HG03521 (cell line): ENCODE measurements around the gene ZHX3.

Experiments used
- ATAC-seq: cut with Tn5 transposase; IDR thresholded peaks from one replicate; pipeline ENCODE4 v1.9.1; 2021; ENCODE audit warnings: mild to moderate bottlenecking, moderate library complexity; ENCODE audit not compliant: unreplicated experiment

ZHX3 gene

GRCh38 chr20:41355598-41356203, 38.2 kb upstream of the ZHX3 start:
- no peak for ATAC-seq

GRCh38 chr20:41355192-41355591, 37.7 kb upstream of the ZHX3 start:
- no peak for ATAC-seq

- ATAC-seq = no peak
Measured at GRCh38 chr20:41353530-41353929, 36.0 kb upstream of the ZHX3 start.

- ATAC-seq = no peak
Measured at GRCh38 chr20:41352666-41353065, 35.1 kb upstream of the ZHX3 start.

GRCh38 chr20:41352106-41352505, 34.6 kb upstream of the ZHX3 start:
- no peak for ATAC-seq

GRCh38 chr20:41350408-41350962, 33.0 kb upstream of the ZHX3 start:
- ATAC-seq = no peak

GRCh38 chr20:41349943-41350342, 32.4 kb upstream of the ZHX3 start:
- no peak for ATAC-seq

- ATAC-seq = no peak
Measured at GRCh38 chr20:41349266-41349665, 31.7 kb upstream of the ZHX3 start.

- ATAC-seq = no peak
Measured at GRCh38 chr20:41348430-41349172, 31.1 kb upstream of the ZHX3 start.

- ATAC-seq = no peak
Measured at GRCh38 chr20:41347523-41348429, 30.2 kb upstream of the ZHX3 start.

- no peak for ATAC-seq
Measured at GRCh38 chr20:41345729-41346067, 28.2 kb upstream of the ZHX3 start.

GRCh38 chr20:41344938-41345728, 27.6 kb upstream of the ZHX3 start:
- no peak for ATAC-seq

- ATAC-seq = no peak
Measured at GRCh38 chr20:41344477-41344876, 26.9 kb upstream of the ZHX3 start.

- ATAC-seq = no peak
Measured at GRCh38 chr20:41342474-41343464, 25.2 kb upstream of the ZHX3 start.

- no peak for ATAC-seq
Measured at GRCh38 chr20:41340327-41341055, 23.0 kb upstream of the ZHX3 start, which contains the start of gene LPIN3. Gene LPIN3, plus strand, starts transcription at chr20:41340821. Its CDS starts 4,983 bp downstream, at chr20:41345804.

GRCh38 chr20:41339957-41340326, 22.4 kb upstream of the ZHX3 start:
- ATAC-seq = peak; percentile 70

GRCh38 chr20:41336711-41337492, 19.4 kb upstream of the ZHX3 start:
- no peak for ATAC-seq

- no peak for ATAC-seq
Measured at GRCh38 chr20:41335591-41335990, 18.1 kb upstream of the ZHX3 start.
